Endothelial cell of umbilical vein (primary cell): ENCODE measurements around the gene WNT4. TPM values are rescaled to one million over a fixed set of nuclear protein-coding genes. Genes with fewer than 3 reads are reported as not detected.

ENCODE experiments used
- BruUV-seq: library from RNA; stranded (reverse); fragments of 400-500 nt; replicated peaks from 2 replicates; lab custom pipeline; 2021; lab: Mats Ljungman, UMichigan
- CTCF ChIA-PET: fragments of 300-600, 350-600 bp; sonication (Branson Sonifier 250); formaldehyde crosslinking; loops from one replicate; lab custom pipeline; 2021; ENCODE audit warnings: antibody characterized with exemption, inconsistent platforms; lab: Charles Lee
- POLR2A ChIA-PET: fragments of 300-600, 350-600 bp; sonication (Branson Sonifier 250); formaldehyde crosslinking; loops from one replicate; lab custom pipeline; 2021; ENCODE audit warnings: antibody characterized with exemption, inconsistent platforms; lab: Charles Lee
- DNase-seq: peaks from one replicate; pipeline ENCODE4 v3.0.0-alpha.2; 2011; ENCODE audit warnings: low read depth, low spot score
- FAIRE-seq: peaks from 2 replicates; lab custom pipeline; 2011; peaks lifted over from hg19 to GRCh38; lab: Jason Lieb, UNC
- H2AFZ ChIP-seq: 2 replicates; pipeline ENCODE4 v1.6.0; 2012; ENCODE audit warnings: low read depth, low read length, control low read depth, inconsistent platforms
- H3K27ac ChIP-seq: 2 replicates; pipeline ENCODE4 v1.5.1; 2011; ENCODE audit warnings: low read depth, mild to moderate bottlenecking, control low read depth, low read length, moderate library complexity; ENCODE audit not compliant: insufficient read depth
- H3K27me3 ChIP-seq, 2 experiments: 2 replicates each; pipeline versions ENCODE4 v1.6.0 to v1.6.1; 2011; ENCODE audit warnings: low read length in 2 of 2, mixed read lengths in 1 of 2; ENCODE audit not compliant: control insufficient read depth in 2 of 2, insufficient read depth in 2 of 2
- H3K36me3 ChIP-seq, 2 experiments: 2 replicates in 1 of 2; 3 replicates in 1 of 2; pipeline ENCODE4 v1.5.1; 2011; ENCODE audit warnings: low read length in 2 of 2, mild to moderate bottlenecking in 1 of 2, moderate library complexity in 1 of 2; ENCODE audit not compliant: control insufficient read depth in 2 of 2, insufficient read depth in 2 of 2; ENCODE audit errors: extremely low read depth in 1 of 2
- H3K4me1 ChIP-seq: 3 replicates; pipeline ENCODE4 v1.5.1; 2011; ENCODE audit warnings: mild to moderate bottlenecking, low read length; ENCODE audit not compliant: control insufficient read depth, insufficient read depth; ENCODE audit errors: extremely low read depth
- H3K4me2 ChIP-seq: 2 replicates; pipeline ENCODE4 v1.6.1; 2011; ENCODE audit warnings: low read length, control low read depth, mixed read lengths; ENCODE audit not compliant: insufficient read depth
- H3K4me3 ChIP-seq, 3 experiments: fragments of 200-600 bp in 1 of 3; sonication (generic), shearing (Covaris generic) in 1 of 3; replicated peaks in 1 of 3; 2 replicates each; pipeline ENCODE4 v1.5.1; 2011 to 2016; ENCODE audit warnings: control low read depth in 3 of 3, low read length in 3 of 3, mild to moderate bottlenecking in 2 of 3, inconsistent platforms in 1 of 3, low read depth in 1 of 3, moderate library complexity in 1 of 3; ENCODE audit not compliant: insufficient read depth in 1 of 3
- H3K79me2 ChIP-seq: 2 replicates; pipeline ENCODE4 v1.6.0; 2012; ENCODE audit warnings: low read length, inconsistent platforms; ENCODE audit not compliant: control insufficient read depth, insufficient read depth
- H3K9ac ChIP-seq: replicated peaks from 2 replicates; pipeline ENCODE3; 2011; ENCODE audit warnings: low read length, control low read depth; ENCODE audit not compliant: insufficient read depth; ENCODE audit errors: extremely low read depth
- H3K9me1 ChIP-seq: replicated peaks from 3 replicates; pipeline ENCODE4 v1.6.0; 2011; ENCODE audit warnings: mild to moderate bottlenecking, low read length; ENCODE audit not compliant: control insufficient read depth, insufficient read depth; ENCODE audit errors: extremely low read depth
- H3K9me3 ChIP-seq: replicated peaks from 2 replicates; pipeline ENCODE4 v1.5.1; 2012; ENCODE audit warnings: low read length, inconsistent platforms; ENCODE audit not compliant: control insufficient read depth, insufficient read depth
- H4K20me1 ChIP-seq: replicated peaks from 2 replicates; pipeline ENCODE3; 2011; ENCODE audit warnings: mild to moderate bottlenecking, low read length; ENCODE audit not compliant: control insufficient read depth, insufficient read depth; ENCODE audit errors: extremely low read depth
- CTCF ChIP-seq, 2 donors: IDR thresholded peaks; 1 replicate in 1 of 2; 2 replicates in 1 of 2; pipeline ENCODE4 v1.5.1; 2011; ENCODE audit warnings: low read length in 2 of 2, mild to moderate bottlenecking in 2 of 2, moderate library complexity in 2 of 2, control low read depth in 1 of 2, inconsistent platforms in 1 of 2, low read depth in 1 of 2; ENCODE audit not compliant: insufficient read depth in 1 of 2; ENCODE audit errors: extremely low read depth in 1 of 2
- EZH2 ChIP-seq: IDR thresholded peaks from 2 replicates; pipeline ENCODE4 v1.6.1; 2012; ENCODE audit warnings: borderline replicate concordance, low read depth, mild to moderate bottlenecking, moderate library complexity, low read length, inconsistent platforms; ENCODE audit not compliant: severe bottlenecking
- FOS ChIP-seq: IDR thresholded peaks from 2 replicates; pipeline ENCODE4 v1.6.1; 2011; ENCODE audit warnings: mild to moderate bottlenecking, low read length, moderate library complexity, borderline replicate concordance; ENCODE audit not compliant: insufficient read depth
- GATA2 ChIP-seq: IDR thresholded peaks from 2 replicates; pipeline ENCODE4 v1.7.0; 2011; ENCODE audit warnings: low read depth, mild to moderate bottlenecking, moderate library complexity, mixed read lengths, low read length; ENCODE audit not compliant: insufficient read length, insufficient read depth
- JUN ChIP-seq: IDR thresholded peaks from 2 replicates; pipeline ENCODE4 v1.6.1; 2011; ENCODE audit warnings: borderline replicate concordance, low read depth; ENCODE audit not compliant: insufficient read length, insufficient read depth
- MAX ChIP-seq: IDR thresholded peaks from 2 replicates; pipeline ENCODE4 v1.6.1; 2011; ENCODE audit not compliant: insufficient read depth, insufficient read length
- MYC ChIP-seq: IDR thresholded peaks from one replicate; pipeline ENCODE4 v1.6.1; 2011; ENCODE audit warnings: mild to moderate bottlenecking, low read depth, low read length
- POLR2A ChIP-seq: IDR thresholded peaks from 2 replicates; pipeline ENCODE4 v1.6.1; 2012; ENCODE audit warnings: low read depth, mild to moderate bottlenecking, control low read depth, low read length
- POLR2AphosphoS5 ChIP-seq: IDR thresholded peaks from 2 replicates; pipeline ENCODE4 v1.6.1; 2012; ENCODE audit warnings: low read depth, mild to moderate bottlenecking, control low read depth, low read length, moderate library complexity; ENCODE audit not compliant: insufficient read depth
- dilution Hi-C: fragments of 300-500 bp; cut with MboI; formaldehyde crosslinking; loops from one replicate; pipeline ENCODE4 v1.15.0; 2019; ENCODE audit warnings: low sequenced_read_pairs; ENCODE audit not compliant: extremely low pct_ligation_motif_present
- intact Hi-C: fragments of 100-400 bp; cut with micrococcal nuclease; formaldehyde crosslinking; loops from one replicate; pipeline ENCODE4 v1.10.0; 2022
- polyA plus RNA-seq, 4 experiments: library from polyadenylated mRNA; depleted of rRNA in 3 of 4; stranded (reverse) in 3 of 4; unstranded in 1 of 4; fragments of >200 nt; gene quantifications; 2 replicates each; pipeline versions ENCODE4 v1.2.1 to v1.2.3, GENCODE V29; 2011 to 2012; ENCODE audit warnings: missing spikeins in 1 of 4
- total RNA-seq: library from RNA; stranded (reverse); gene quantifications from 2 replicates; pipeline ENCODE4 v1.2.3, GENCODE V29; 2021

The WNT4 gene
- total and polyA plus RNA-seq, 2 donors (not counting 3 experiments of a cell fraction or from before 2014, with no cell fraction given), result 0.06 TPM; not detected in 1

DNA sequence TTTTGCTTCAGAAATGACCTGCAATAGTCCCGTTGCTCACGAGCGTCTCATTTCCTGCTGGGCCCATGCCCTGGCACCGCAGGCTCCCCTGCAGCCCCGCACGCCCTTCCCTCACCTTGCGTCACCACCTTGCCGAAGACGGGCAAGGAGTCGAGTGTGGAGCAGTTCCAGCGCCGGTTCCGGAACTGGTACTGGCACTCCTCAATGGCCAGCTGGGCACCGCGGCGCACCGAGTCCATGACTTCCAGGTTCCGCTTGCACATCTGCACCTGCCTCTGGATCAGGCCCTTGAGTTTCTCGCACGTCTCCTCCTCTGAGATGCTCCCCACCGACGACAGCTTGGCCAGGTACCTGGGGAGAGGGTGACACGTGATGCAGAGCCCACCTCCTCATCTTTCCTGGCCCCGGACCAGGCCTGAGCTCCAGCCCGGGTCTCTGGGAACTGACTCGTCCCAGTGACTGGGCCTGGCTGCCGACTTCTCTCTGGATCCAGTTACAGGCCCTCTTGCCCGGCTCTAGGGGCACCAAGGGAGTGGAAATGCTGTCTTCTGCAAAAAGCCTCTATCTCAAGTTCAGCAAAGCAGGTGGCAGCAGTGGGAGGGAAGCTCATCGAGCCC lies 13.3 kb downstream of the WNT4 start:
- peaks cover 13% of the 10 kb centered on the region for H3K4me1 ChIP-seq
- ChIA-PET CTCF (interaction anchor here (5.2 kb wide), 1 partner anchor 12 kb away, joined by 54 read pairs; the partner anchor contains the start of gene WNT4), POLR2A (no interaction called here)
- dilution Hi-C loops, result no loop called here
- no peaks in the 10 kb centered on the region for H3K36me3 ChIP-seq
- no peak overlapping the region for H3K9ac ChIP-seq
- H3K4me3 ChIP-seq, result no peak overlapping the region
- no peaks in the 10 kb centered on the region for H3K9me3 ChIP-seq
- TF ChIP-seq EZH2, result no peak
- TF ChIP-seq FOS, result no peak
- no peak overlapping the region for H2AFZ ChIP-seq
- FAIRE-seq (no peak), DNase-seq (no peak)
- no peaks in the 10 kb centered on the region for H3K79me2 ChIP-seq
- no peaks in the 10 kb centered on the region for H3K27me3 ChIP-seq
- H3K4me2 ChIP-seq, result no peak overlapping the region
- BruUV-seq, result no TSS peak
- no peaks in the 10 kb centered on the region for H3K9me1 ChIP-seq
- intact Hi-C loops, result no loop called here
- no peak overlapping the region for H3K27ac ChIP-seq
- H4K20me1 ChIP-seq, result no peaks in the 10 kb centered on the region

DNA sequence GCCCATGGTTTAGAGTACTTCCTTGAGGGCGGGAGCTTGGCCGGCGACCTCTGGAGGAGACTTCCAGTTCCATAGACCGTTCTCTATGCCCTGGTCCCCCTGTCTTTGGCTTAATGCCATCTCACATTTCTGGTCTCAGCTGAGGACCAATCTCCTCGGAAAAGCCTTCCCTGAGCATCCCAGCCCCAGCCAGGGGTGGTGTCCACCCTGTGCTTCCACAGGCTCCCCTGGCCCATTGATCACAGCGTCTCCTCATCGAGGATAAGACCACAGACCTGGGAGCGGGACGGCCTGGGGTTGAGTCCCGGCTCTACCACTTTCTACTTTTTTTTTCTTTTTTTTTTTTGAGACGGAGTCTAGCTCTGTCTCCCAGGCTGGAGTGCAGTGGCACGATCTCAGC lies 14.5 kb downstream of the WNT4 start:
- Histone ChIP-seq H3K9ac (no peak overlapping the region), H3K9me3 (no peaks in the 10 kb centered on the region), H3K27ac (no peak overlapping the region), H3K4me2 (no peak overlapping the region), H4K20me1 (no peaks in the 10 kb centered on the region), H2AFZ (no peak overlapping the region), H3K4me1 (peaks cover 13% of the 10 kb centered on the region), H3K9me1 (no peaks in the 10 kb centered on the region), H3K79me2 (no peaks in the 10 kb centered on the region), H3K27me3 (no peaks in the 10 kb centered on the region), H3K36me3 (no peaks in the 10 kb centered on the region), H3K4me3 (no peak overlapping the region)
- DNase-seq, result no peak
- POLR2A ChIA-PET, result no interaction called here
- BruUV-seq, result no TSS peak
- CTCF ChIA-PET, result interaction anchor here (0.8 to 1.7 kb wide), 3 partner anchors 12 to 23 kb away, joined by 4 to 10 read pairs (median 7); no protein-coding TSS in a partner anchor
- TF ChIP-seq POLR2AphosphoS5 (no peak), CTCF (IDR thresholded peaks at IDR 0.05; ENCODE audit: extremely low read depth in 1 of 2, insufficient read depth in 1 of 2, low read depth in 1 of 2, low read length in 2 of 2) (no peak), GATA2 (no peak), EZH2 (no peak), MAX (no peak), MYC (no peak), FOS (no peak), JUN (no peak), POLR2A (no peak)
- dilution Hi-C loops, result no loop called here
- FAIRE-seq, result peak; percentile 40
- intact Hi-C loops, result no loop called here
